ENCODE data around the gene SP1. TPM values are rescaled to one million over a fixed set of nuclear protein-coding genes. Genes with fewer than 3 reads are reported as not detected.

SP1 gene
- total and polyA plus RNA-seq, 2 experiments from 2014 or later, result 11.1 to 68.4 TPM

DNA sequence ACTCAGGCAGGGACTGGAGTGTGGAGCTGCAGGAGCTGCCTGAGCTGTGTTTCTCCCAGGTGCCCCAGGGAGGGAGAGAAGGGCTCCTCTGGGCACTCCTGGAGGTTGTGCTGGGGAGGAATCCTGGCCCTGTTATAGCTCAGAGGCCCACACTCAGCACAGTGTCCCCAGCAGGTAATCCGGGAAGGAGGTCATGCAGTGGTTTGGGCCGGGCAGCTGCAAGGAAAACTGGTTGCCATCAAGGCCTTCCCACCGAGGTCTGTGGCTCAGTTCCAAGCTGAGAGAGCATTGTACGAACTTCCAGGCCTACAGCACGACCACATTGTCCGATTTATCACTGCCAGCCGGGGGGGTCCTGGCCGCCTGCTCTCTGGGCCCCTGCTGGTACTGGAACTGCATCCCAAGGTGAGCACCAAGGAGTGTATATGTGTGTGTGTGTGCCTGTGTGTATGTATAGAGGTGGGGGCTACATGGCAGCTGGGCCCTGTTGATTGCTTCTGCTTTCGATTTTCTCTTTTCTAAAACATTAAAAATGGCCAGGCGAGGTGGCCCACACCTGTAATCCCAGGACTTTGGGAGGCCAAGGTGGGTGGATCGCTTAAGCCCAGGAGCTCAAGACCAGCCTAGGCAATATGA is 45.7 kb downstream of the SP1 start (continued):
- TF ChIP-seq, protein P1, sequence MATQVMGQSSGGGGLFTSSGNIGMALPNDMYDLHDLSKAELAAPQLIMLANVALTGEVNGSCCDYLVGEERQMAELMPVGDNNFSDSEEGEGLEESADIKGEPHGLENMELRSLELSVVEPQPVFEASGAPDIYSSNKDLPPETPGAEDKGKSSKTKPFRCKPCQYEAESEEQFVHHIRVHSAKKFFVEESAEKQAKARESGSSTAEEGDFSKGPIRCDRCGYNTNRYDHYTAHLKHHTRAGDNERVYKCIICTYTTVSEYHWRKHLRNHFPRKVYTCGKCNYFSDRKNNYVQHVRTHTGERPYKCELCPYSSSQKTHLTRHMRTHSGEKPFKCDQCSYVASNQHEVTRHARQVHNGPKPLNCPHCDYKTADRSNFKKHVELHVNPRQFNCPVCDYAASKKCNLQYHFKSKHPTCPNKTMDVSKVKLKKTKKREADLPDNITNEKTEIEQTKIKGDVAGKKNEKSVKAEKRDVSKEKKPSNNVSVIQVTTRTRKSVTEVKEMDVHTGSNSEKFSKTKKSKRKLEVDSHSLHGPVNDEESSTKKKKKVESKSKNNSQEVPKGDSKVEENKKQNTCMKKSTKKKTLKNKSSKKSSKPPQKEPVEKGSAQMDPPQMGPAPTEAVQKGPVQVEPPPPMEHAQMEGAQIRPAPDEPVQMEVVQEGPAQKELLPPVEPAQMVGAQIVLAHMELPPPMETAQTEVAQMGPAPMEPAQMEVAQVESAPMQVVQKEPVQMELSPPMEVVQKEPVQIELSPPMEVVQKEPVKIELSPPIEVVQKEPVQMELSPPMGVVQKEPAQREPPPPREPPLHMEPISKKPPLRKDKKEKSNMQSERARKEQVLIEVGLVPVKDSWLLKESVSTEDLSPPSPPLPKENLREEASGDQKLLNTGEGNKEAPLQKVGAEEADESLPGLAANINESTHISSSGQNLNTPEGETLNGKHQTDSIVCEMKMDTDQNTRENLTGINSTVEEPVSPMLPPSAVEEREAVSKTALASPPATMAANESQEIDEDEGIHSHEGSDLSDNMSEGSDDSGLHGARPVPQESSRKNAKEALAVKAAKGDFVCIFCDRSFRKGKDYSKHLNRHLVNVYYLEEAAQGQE (IDR thresholded peaks at IDR 0.05; ENCODE audit: unreplicated experiment), result no peak
- no peak for TF ChIP-seq CREB1 (CRISPR knock-in tag; IDR thresholded peaks at IDR 0.05; ENCODE audit: low read depth)
- no peak for TF ChIP-seq ZNF114 (CRISPR knock-in tag; IDR thresholded peaks at IDR 0.05)
- no peak for TF ChIP-seq NANOG (IDR thresholded peaks at IDR 0.05; ENCODE audit: borderline replicate concordance)
- no peak for TF ChIP-seq JUNB (IDR thresholded peaks at IDR 0.05; ENCODE audit: unreplicated experiment)
- TF ChIP-seq ETS1 (IDR thresholded peaks at IDR 0.05), result no peak

DNA sequence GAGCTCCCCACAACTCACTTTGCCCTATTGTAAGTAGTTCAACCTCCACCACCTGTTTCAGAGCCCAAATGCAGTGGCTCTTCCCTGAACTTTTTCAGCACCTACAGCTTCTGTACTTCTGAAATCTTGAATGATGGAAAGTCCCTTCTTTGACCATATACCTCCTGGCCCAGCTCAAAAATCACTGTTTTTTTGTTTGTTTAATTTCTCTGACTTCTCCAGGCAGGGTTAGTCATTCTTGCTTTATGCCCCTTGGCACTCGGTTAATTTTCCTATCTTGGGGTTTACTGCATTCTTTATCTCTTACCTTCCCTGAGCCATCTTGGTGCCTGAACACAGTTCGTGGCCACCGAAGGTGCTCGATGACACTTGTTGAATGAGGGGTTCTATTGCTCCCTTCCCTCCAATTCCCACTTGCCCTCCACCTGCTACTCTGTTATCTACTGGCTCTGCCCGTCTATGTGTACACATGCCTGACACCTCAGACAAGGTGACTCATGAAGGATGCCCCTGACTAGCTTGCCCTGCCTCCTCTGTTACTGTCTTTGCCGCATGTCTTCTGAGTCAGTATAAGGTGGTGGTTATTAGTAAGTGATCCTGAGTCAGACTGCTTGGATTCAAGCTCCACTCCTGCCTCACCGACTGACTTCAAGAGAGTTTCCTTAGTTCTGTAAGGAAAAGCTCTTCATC is 48.1 kb downstream of the SP1 start:
- H4K20me1 ChIP-seq (replicated peaks; ENCODE audit: insufficient read depth), result no peaks in the 10 kb centered on the region
- peaks cover 14% of the 10 kb centered on the region for H3K27me3 Mint-ChIP-seq (ENCODE audit: insufficient read depth, low read depth, poor library complexity)
- ATAC-seq (no peak), DNase-seq (ENCODE audit: low spot score) (no peak)
- TF ChIP-seq POLR2AphosphoS5 (IDR thresholded peaks at IDR 0.05; ENCODE audit: low read depth), result no peak
- no peak for TF ChIP-seq ZNF462 (CRISPR knock-in tag; IDR thresholded peaks at IDR 0.05)
- TF ChIP-seq STAT1 (IDR thresholded peaks at IDR 0.05; ENCODE audit: unreplicated experiment), result no peak
- TF ChIP-seq JUNB (IDR thresholded peaks at IDR 0.05; ENCODE audit: unreplicated experiment), result no peak
- no peak for TF ChIP-seq ZNF331 (CRISPR knock-in tag; IDR thresholded peaks at IDR 0.05; ENCODE audit: low read depth)
- no peak for TF ChIP-seq NANOG (IDR thresholded peaks at IDR 0.05; ENCODE audit: borderline replicate concordance)
- no peaks in the 10 kb centered on the region for H3F3A ChIP-seq (replicated peaks; ENCODE audit: low read depth)
- no peaks in the 10 kb centered on the region for H3K9me2 ChIP-seq (ENCODE audit: insufficient read depth)
- no peaks in the 10 kb centered on the region for H3K27me3 ChIP-seq (ENCODE audit: insufficient read depth)
- H3K4me2 ChIP-seq, result no peak overlapping the region
- H3K79me2 ChIP-seq (replicated peaks; ENCODE audit: insufficient read depth), result no peaks in the 10 kb centered on the region
- H3K9me3 Mint-ChIP-seq, result no peaks in the 10 kb centered on the region
- H3K4me3 ChIP-seq, result no peak overlapping the region
- no peak overlapping the region for H2AFZ ChIP-seq
- H3K36me3 ChIP-seq (ENCODE audit: insufficient read depth), result no peaks in the 10 kb centered on the region
- H3K27ac Mint-ChIP-seq, result no peak overlapping the region
- peaks cover 6% of the 10 kb centered on the region; the same call in 2 of the 3 replicates for H3K4me1 Mint-ChIP-seq
- no peak overlapping the region for H3K27ac ChIP-seq (ENCODE audit: low read depth)
- H3K36me3 Mint-ChIP-seq (ENCODE audit: low read depth), result no peaks in the 10 kb centered on the region
- no peaks in the 10 kb centered on the region for H3K4me1 ChIP-seq (ENCODE audit: insufficient read depth)
- H3K4me3 Mint-ChIP-seq, result no peak overlapping the region

Measured in GM23338 (cell line).